ENCODE measurements around the gene TMEM150C. TPM values are rescaled to one million over a fixed set of nuclear protein-coding genes. Genes with fewer than 3 reads are reported as not detected.

The TMEM150C gene
- total RNA-seq: 7.1 and 13.0 TPM in 2 replicates

DNA sequence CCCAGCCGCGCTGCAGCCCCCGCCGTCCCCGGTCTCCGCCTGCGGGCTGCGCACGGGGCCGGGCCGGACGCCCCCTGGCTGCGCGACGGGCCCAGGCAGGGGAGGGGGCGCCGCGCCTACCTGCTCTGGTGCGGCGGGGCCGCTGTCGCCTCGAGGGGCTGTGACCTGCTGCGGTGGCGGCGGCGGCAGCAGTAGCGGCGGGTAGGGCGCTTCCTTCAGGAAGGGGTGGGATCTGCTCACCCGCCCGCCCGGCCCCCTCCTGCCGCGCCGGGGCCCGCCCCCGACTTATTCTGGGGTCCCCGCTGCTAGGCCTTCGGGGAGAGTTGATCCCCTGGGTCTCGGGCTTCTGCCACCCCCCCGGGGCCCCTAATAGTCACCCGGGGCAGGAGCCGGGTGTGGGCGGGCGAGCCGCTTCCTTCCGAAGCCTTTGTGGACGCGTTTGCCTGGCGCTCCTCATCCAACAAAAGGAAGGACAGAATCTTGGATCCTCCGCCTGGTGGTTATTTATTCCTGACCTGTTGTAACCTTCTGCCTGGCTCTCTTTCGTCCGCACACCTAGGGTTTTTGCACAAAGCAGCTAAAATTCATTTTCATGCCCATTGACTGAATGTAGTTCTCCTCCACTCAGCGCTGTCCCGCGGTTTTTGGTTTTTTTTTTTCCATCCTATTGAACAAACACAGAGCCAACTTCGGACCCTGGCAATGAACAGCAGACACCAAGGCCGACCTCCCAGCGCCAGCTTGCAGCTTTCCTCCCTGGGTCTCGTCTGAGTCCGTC lies at the start of gene TMEM150C:
TSS of gene TMEM150C (minus strand) at position 203 of the 778 bp plus-strand sequence. CDS start 57,331 bp downstream, outside the sequence.
- DNase-seq (ENCODE audit: low read depth in 2 of 2): peak in 1 of 2 donors; percentile 26

GRCh38 chr4:82611527-82611926 lies 49.7 kb upstream of the TMEM150C start:
- no peak for DNase-seq (ENCODE audit: low read depth in 2 of 2)

- DNase-seq (ENCODE audit: low read depth in 2 of 2): no peak
These were observed 48.3 kb upstream of the TMEM150C start for GRCh38 chr4:82610041-82610440.

GRCh38 chr4:82606622-82607021 lies 44.8 kb upstream of the TMEM150C start:
- DNase-seq (ENCODE audit: low read depth in 2 of 2): no peak

GRCh38 chr4:82604522-82604921 lies 42.7 kb upstream of the TMEM150C start:
- DNase-seq (ENCODE audit: low read depth in 2 of 2): no peak

DNA sequence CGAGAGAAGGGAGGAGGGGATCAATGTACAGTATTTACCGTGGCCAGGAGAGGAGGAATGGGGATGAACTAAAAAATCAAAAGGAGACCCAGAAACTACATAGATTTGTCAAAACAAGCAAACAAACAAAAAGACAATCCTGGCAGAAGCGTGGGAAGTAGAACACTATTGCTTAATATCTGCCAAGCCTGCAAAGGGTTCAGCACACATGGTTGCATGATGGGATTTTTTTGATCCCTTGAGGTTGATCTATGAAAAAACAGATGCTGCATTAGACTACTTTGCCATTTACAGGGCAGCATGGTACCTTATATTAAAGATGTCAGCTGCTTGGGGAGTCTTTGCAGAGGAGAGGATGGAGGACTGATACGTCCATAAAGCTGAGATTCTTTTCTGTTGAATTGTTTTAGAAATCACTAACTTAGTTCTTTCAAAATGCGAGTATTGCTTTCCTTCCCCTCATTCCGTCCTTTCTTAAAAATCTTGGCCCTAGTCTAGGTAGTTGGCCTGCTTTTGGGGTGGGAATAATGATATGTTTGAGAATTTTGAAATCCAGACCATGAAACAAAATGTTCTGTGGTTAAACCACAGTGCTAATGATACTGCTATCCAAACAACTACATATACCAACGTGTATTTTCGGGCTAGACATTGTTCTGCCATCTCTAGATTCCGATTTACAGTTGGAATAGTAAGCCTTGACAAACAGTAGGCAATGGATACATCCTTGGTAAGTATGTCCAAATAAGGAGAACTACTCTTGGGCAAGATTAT lies 39.6 kb upstream of the TMEM150C start:
- no peak for DNase-seq (ENCODE audit: low read depth in 2 of 2)

GRCh38 chr4:82599336-82599735 lies 37.5 kb upstream of the TMEM150C start:
- DNase-seq (ENCODE audit: low read depth in 2 of 2): peak in 1 of 2 donors; percentile 11

- no peak for DNase-seq (ENCODE audit: low read depth in 2 of 2)
These were observed 32.7 kb upstream of the TMEM150C start for GRCh38 chr4:82594456-82594855.

- no peak for DNase-seq (ENCODE audit: low read depth in 2 of 2)
These were observed 31.6 kb upstream of the TMEM150C start for GRCh38 chr4:82593411-82593810.

- no peak for DNase-seq (ENCODE audit: low read depth in 2 of 2)
These were observed 30.9 kb upstream of the TMEM150C start for GRCh38 chr4:82592639-82593038.

- no peak for DNase-seq (ENCODE audit: low read depth in 2 of 2)
These were observed 29.8 kb upstream of the TMEM150C start for GRCh38 chr4:82591592-82591991.

GRCh38 chr4:82589756-82590155 lies 28.0 kb upstream of the TMEM150C start:
- DNase-seq (ENCODE audit: low read depth in 2 of 2): no peak

DNA sequence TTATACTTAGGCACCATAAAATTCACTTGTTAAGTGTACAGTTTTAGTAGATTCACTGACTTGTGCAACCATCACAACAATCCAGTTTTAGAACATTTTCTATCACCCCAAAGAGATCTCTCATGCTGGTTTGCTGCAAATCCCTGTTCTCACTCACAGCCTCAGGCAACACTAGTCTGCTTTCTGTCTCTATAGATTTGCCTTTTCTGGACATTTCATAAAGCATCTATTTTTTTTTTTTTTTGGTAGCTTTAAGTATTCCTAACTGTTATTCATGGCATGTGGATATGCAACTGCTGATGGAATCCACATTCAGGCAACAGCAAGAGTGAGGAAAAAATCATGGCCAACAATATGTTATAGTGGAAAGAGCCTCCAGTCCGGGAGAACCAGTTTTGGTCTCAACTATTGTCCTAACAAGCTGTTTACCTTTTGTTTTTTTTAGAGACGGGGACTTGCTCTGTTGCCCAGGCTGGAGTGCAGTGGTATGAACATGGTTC lies 27.0 kb upstream of the TMEM150C start:
- no peak for DNase-seq (ENCODE audit: low read depth in 2 of 2)

- no peak for DNase-seq (ENCODE audit: low read depth in 2 of 2)
These were observed 26.2 kb upstream of the TMEM150C start for GRCh38 chr4:82587826-82588540.

- no peak for DNase-seq (ENCODE audit: low read depth in 2 of 2)
These were observed 24.1 kb upstream of the TMEM150C start for GRCh38 chr4:82585690-82586435.

DNA sequence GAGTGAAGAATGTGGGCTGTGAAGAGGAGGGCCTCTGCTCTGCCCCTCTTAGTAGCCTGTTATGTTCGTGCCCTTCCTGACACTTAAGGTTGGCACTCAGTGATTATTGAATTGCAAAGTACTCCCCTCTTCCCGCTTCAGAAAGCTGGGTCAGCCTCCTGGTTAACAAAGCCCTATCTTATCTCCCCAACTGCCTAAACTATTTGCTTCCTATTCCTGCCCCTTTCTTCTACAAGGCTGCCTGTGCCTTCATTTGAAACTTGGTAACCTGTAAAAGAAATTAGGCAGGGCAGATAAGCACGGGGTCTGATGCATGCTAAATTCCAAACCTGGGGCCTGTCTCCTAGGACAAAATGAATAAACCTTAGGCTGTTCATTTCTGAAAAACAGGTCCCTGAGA lies 23.1 kb upstream of the TMEM150C start:
- DNase-seq (ENCODE audit: low read depth in 2 of 2): no peak

DNA sequence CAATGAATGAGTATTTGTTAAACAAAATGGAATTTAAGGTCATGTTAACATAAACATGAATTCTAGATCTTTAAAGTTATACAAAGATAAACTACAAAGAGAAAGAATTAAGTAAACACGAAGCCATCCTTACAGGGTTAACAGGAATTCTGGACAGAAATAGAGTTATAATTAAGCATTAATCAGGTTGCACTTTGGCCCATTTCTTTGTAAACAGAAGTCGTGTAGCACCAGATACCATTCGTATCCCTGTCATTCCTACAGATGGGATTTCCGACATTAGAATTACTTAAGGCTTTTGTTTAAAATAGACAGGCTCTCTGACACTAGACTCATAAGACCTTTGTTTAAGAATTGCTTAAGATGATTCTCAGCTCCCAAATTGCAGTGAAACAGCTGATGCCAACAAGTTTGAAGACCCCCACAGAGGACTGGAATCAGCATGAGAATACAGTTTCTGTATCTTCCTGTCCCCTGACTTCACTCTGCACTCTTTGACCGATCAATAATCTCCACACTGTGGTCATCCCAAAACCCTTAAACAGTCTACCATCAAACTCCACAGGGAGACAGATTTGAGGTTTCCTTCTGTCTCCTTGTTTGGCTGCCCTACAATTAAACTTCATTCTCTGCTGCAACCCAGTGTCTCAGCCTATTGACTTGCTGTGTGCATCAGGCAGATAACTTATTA lies 22.3 kb upstream of the TMEM150C start:
- no peak for DNase-seq (ENCODE audit: low read depth in 2 of 2)

- DNase-seq (ENCODE audit: low read depth in 2 of 2): no peak
These were observed 18.1 kb upstream of the TMEM150C start for GRCh38 chr4:82579932-82580331.

- peak in 1 of 2 donors; percentile 11 for DNase-seq (ENCODE audit: low read depth in 2 of 2)
These were observed 17.1 kb upstream of the TMEM150C start for GRCh38 chr4:82578935-82579334.

- no peak for DNase-seq (ENCODE audit: low read depth in 2 of 2)
These were observed 15.7 kb upstream of the TMEM150C start for GRCh38 chr4:82577451-82577850.

- DNase-seq (ENCODE audit: low read depth in 2 of 2): no peak
These were observed 7.9 kb upstream of the TMEM150C start for GRCh38 chr4:82569727-82570126.

All from dermis microvascular lymphatic vessel endothelial cell (primary cell).